HepG2 (cell line): ENCODE results near the gene NID2.

Experiments
- ETS1 ChIP-seq: sonication (generic); formaldehyde crosslinking; IDR thresholded peaks from 2 replicates; pipeline ENCODE4 v1.4.0; 2020; ENCODE audit warnings: missing genetic modification reagents
- HDAC2 ChIP-seq: sonication (generic); formaldehyde crosslinking; IDR thresholded peaks from 2 replicates; pipeline ENCODE4 v1.4.0; 2020; ENCODE audit warnings: missing genetic modification reagents
- MAZ ChIP-seq, 2 experiments: sonication (generic) in 1 of 2; formaldehyde crosslinking in 1 of 2; IDR thresholded peaks; 2 replicates each; pipeline versions ENCODE4 v1.5.0 to v1.6.1; 2012 to 2020; ENCODE audit warnings: low read depth in 2 of 2, mild to moderate bottlenecking in 2 of 2, borderline replicate concordance in 1 of 2, improper control_type of control experiment in 1 of 2, low read length in 1 of 2, missing genetic modification reagents in 1 of 2, moderate library complexity in 1 of 2
- SIN3A ChIP-seq: IDR thresholded peaks from 2 replicates; pipeline ENCODE4 v1.6.1; 2011; ENCODE audit warnings: low read depth, mild to moderate bottlenecking, control low read depth, low read length, borderline replicate concordance

GRCh38 chr14:52095336-52095735, 26.5 kb upstream of the NID2 start:
- TF ChIP-seq HDAC2 (CRISPR knock-in tag): no peak
- no peak for TF ChIP-seq SIN3A
- TF ChIP-seq ETS1: no peak
- no peak for TF ChIP-seq MAZ (IDR thresholded peaks at IDR 0.05; ENCODE audit: borderline replicate concordance, low read depth, low read length)
- TF ChIP-seq MAZ (CRISPR knock-in tag; IDR thresholded peaks at IDR 0.05; ENCODE audit: low read depth): no peak
